Lung (tissue), 12 donors: Measurements from ENCODE around the gene R3HDML. TPM values are rescaled to one million over a fixed set of nuclear protein-coding genes. Genes with fewer than 3 reads are reported as not detected.

Experiments
- ATAC-seq: fragments of 200-7000 bp; cut with Tn5 transposase; one replicate; pipeline ENCODE4 v1.9.1; 2020; ENCODE audit warnings: moderate number of reproducible peaks; ENCODE audit not compliant: insufficient read depth, low FRiP score
- DNase-seq, 3 donors: peaks; one replicate each; pipeline ENCODE4 v3.0.0-alpha.2; 2013 to 2017
- H3K27ac ChIP-seq, 2 donors: one replicate each; pipeline ENCODE4 v1.5.1; 2013; ENCODE audit warnings: mild to moderate bottlenecking in 2 of 2, moderate library complexity in 2 of 2, control low read depth in 1 of 2, inconsistent platforms in 1 of 2, low read depth in 1 of 2, low read length in 1 of 2
- H3K27me3 ChIP-seq, 3 donors: one replicate each; pipeline ENCODE4 v1.5.1; 2013; ENCODE audit warnings: low read length in 2 of 3; ENCODE audit not compliant: control insufficient read depth in 3 of 3, insufficient read depth in 3 of 3
- H3K36me3 ChIP-seq, 4 donors: one replicate each; pipeline ENCODE4 v1.5.1; 2013; ENCODE audit warnings: low read length in 4 of 4, mild to moderate bottlenecking in 1 of 4, moderate library complexity in 1 of 4; ENCODE audit not compliant: control insufficient read depth in 4 of 4, insufficient read depth in 4 of 4
- H3K4me1 ChIP-seq, 5 donors: one replicate each; pipeline ENCODE4 v1.5.1; 2013; ENCODE audit warnings: low read length in 5 of 5, mild to moderate bottlenecking in 2 of 5, moderate library complexity in 1 of 5; ENCODE audit not compliant: control insufficient read depth in 5 of 5, insufficient read depth in 5 of 5
- H3K4me3 ChIP-seq: one replicate; pipeline ENCODE4 v1.5.1; 2013; ENCODE audit warnings: mild to moderate bottlenecking, control low read depth, moderate library complexity
- H3K9ac ChIP-seq, 2 donors: one replicate each; pipeline ENCODE4 v1.5.1; 2013; ENCODE audit warnings: low read length in 2 of 2, control low read depth in 1 of 2; ENCODE audit not compliant: insufficient read depth in 1 of 2
- H3K9me3 ChIP-seq, 4 donors: one replicate each; pipeline ENCODE4 v1.5.1; 2013; ENCODE audit warnings: low read length in 3 of 4, mild to moderate bottlenecking in 1 of 4, moderate library complexity in 1 of 4; ENCODE audit not compliant: control insufficient read depth in 4 of 4, insufficient read depth in 3 of 4
- WGBS, 2 donors: extraction: QIAGEN DNeasy Blood & Tissue Kit; methylation state at CpG; one replicate each; pipeline ENCODE4 v1.1.7; 2013; 5-methylcytosine and 5-hydroxymethylcytosine counted together
- polyA plus RNA-seq, 2 donors: library from polyadenylated mRNA; stranded (reverse); fragments of 200-250 nt; gene quantifications; one replicate each; pipeline ENCODE4 v1.2.1, GENCODE V29; 2013
- total RNA-seq, 2 donors: library from RNA; depleted of rRNA in 1 of 2; stranded (reverse); fragments of >200 nt in 1 of 2; gene quantifications; one replicate each; pipeline ENCODE4 v1.2.1, GENCODE V29; 2014 to 2021
- TF ChIP-seq, protein P1 (sequence below): IDR thresholded peaks from 2 replicates; pipeline ENCODE4 v1.5.1; 2012; ENCODE audit warnings: mild to moderate bottlenecking; ENCODE audit errors: control extremely low read depth, extremely low read depth
- donor health status: control.
- donor health status: control.
- donor health status: Bipolar disorder and iron deficiency.
- donor health status: healthy.
- donor health status: DM: yes; HTN: yes; CAD: no.

Gene R3HDML
- total and polyA plus RNA-seq, 4 donors = not detected

DNA sequence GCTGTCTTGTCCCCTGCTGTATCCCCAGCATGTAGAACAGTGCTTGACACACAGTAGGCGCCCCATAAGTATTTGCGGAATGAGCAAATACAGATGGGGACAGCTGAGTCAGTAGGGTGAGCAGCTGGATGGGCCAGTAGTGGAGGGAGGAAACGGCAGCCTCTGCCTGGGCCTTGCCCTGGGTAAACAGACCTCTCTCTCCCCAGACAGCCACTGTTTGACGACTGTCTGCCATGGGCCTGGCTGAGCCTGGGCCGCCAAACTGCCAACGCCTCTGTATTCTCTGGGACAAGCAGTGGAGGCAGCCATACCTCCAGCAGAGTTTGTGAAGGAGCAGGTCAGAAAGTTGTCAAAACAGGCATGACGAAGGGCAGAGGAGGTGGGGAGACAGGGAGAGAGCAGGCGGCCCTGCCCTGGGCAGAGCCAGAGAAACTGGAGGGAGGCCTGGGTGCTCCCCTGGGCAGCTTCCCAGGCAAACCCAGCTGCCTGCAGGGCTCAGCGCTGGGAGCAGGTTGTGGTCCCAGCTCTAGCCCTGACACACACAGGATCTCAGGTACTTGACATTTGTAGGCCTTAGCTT lies 33.9 kb downstream of the R3HDML start:
- Histone ChIP-seq H3K36me3 (no peaks in the 10 kb centered on the region), H3K9ac (no peak overlapping the region), H3K27me3 (no peaks in the 10 kb centered on the region), H3K9me3 (no peaks in the 10 kb centered on the region), H3K4me1 (no peaks in the 10 kb centered on the region), H3K27ac (no peak overlapping the region), H3K4me3 (no peak overlapping the region)
- WGBS, 2 donors = 73 to 83% methylated on average over 8 to 9 of the region's 9 CpGs
- ATAC-seq = no peak
- TF ChIP-seq, protein P1, sequence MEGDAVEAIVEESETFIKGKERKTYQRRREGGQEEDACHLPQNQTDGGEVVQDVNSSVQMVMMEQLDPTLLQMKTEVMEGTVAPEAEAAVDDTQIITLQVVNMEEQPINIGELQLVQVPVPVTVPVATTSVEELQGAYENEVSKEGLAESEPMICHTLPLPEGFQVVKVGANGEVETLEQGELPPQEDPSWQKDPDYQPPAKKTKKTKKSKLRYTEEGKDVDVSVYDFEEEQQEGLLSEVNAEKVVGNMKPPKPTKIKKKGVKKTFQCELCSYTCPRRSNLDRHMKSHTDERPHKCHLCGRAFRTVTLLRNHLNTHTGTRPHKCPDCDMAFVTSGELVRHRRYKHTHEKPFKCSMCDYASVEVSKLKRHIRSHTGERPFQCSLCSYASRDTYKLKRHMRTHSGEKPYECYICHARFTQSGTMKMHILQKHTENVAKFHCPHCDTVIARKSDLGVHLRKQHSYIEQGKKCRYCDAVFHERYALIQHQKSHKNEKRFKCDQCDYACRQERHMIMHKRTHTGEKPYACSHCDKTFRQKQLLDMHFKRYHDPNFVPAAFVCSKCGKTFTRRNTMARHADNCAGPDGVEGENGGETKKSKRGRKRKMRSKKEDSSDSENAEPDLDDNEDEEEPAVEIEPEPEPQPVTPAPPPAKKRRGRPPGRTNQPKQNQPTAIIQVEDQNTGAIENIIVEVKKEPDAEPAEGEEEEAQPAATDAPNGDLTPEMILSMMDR = no peak
- DNase-seq = no peak

GRCh38 chr20:44382641-44383040 lies 45.8 kb downstream of the R3HDML start:
- Histone ChIP-seq H3K4me1 (peaks cover 0 to 4% (median 0%) of the 10 kb centered on the region in 5 donors), H3K27me3 (no peaks in the 10 kb centered on the region), H3K27ac (no peak overlapping the region), H3K9ac (no peak overlapping the region), H3K4me3 (no peak overlapping the region), H3K9me3 (no peaks in the 10 kb centered on the region), H3K36me3 (no peaks in the 10 kb centered on the region)
- 40 to 46% methylated on average over 2 of the region's 2 CpGs for WGBS, 2 donors
- TF ChIP-seq, protein P1 = no peak
- DNase-seq (no peak), ATAC-seq (no peak)

- Histone ChIP-seq H3K9me3 (no peaks in the 10 kb centered on the region), H3K36me3 (no peaks in the 10 kb centered on the region), H3K4me1 (peaks cover 0 to 7% (median 0%) of the 10 kb centered on the region in 5 donors), H3K27ac (no peak overlapping the region), H3K9ac (no peak overlapping the region), H3K27me3 (no peaks in the 10 kb centered on the region), H3K4me3 (no peak overlapping the region)
- ATAC-seq = peak; percentile 65
- 18 to 20% methylated on average over 9 of the region's 9 CpGs for WGBS, 2 donors
- TF ChIP-seq, protein P1 = peak; percentile 66
- peak; percentile 59 to 71 (median 69) for DNase-seq
These were observed 47.7 kb downstream of the R3HDML start for GRCh38 chr20:44384423-44385027.
